ENCODE data around the gene PCSK5.

GRCh38 chr9:76313771-76314170 is 423.3 kb downstream of the PCSK5 start:
- TF ChIP-seq CTCF (IDR thresholded peaks at IDR 0.05) (no peak), POLR2AphosphoS5 (IDR thresholded peaks at IDR 0.05) (no peak)

Measured in prostate gland (tissue), 2 donors.